Heart left ventricle (tissue), 16 donors: ENCODE results near the gene TMEM119. TPM values are rescaled to one million over a fixed set of nuclear protein-coding genes. Genes with fewer than 3 reads are reported as not detected.

Experiments used
- ATAC-seq, 4 donors: fragments of 200-7000 bp; cut with Tn5 transposase; one replicate each; pipeline ENCODE4 v1.9.1; 2020 to 2022; ENCODE audit warnings: moderate library complexity in 4 of 4, mild to moderate bottlenecking in 3 of 4, moderate number of reproducible peaks in 1 of 4
- DNase-seq, 5 donors: peaks; one replicate each; pipeline ENCODE4 v3.0.0-alpha.2; 2020
- H3K27ac ChIP-seq, 12 donors: fragments of 200-600 bp; sonication (generic) in 4 of 12; one replicate each; pipeline versions ENCODE4 v1.5.0 to v1.8.0; 2016 to 2022; ENCODE audit warnings: mild to moderate bottlenecking in 2 of 12
- H3K27me3 ChIP-seq, 9 donors: fragments of 200-600 bp; sonication (generic) in 2 of 9; one replicate each; pipeline versions ENCODE4 v1.5.1 to v1.8.0; 2016 to 2022; ENCODE audit warnings: mild to moderate bottlenecking in 3 of 9
- H3K36me3 ChIP-seq, 9 donors: fragments of 200-600 bp; sonication (generic) in 2 of 9; one replicate each; pipeline versions ENCODE4 v1.5.0 to v1.8.0; 2018 to 2022; ENCODE audit warnings: mild to moderate bottlenecking in 2 of 9
- H3K4me1 ChIP-seq, 12 donors: fragments of 200-600 bp; sonication (generic) in 4 of 12; one replicate each; pipeline versions ENCODE4 v1.5.0 to v1.8.0; 2016 to 2022; ENCODE audit warnings: mild to moderate bottlenecking in 3 of 12
- H3K4me3 ChIP-seq, 12 donors: fragments of 200-600 bp; sonication (generic) in 4 of 12; one replicate each; pipeline versions ENCODE4 v1.5.0 to v1.8.0; 2017 to 2022; ENCODE audit warnings: mild to moderate bottlenecking in 9 of 12, moderate library complexity in 4 of 12
- H3K9me3 ChIP-seq, 12 donors: fragments of 200-600 bp; sonication (generic) in 4 of 12; one replicate each; pipeline versions ENCODE4 v1.5.0 to v1.8.0; 2016 to 2022; ENCODE audit warnings: mild to moderate bottlenecking in 1 of 12
- CTCF ChIP-seq, 12 donors: fragments of 200-600 bp; sonication (generic) in 4 of 12; IDR thresholded peaks; one replicate each; pipeline versions ENCODE4 v1.5.0 to v1.8.0; 2018 to 2022; ENCODE audit warnings: antibody characterized with exemption in 12 of 12, mild to moderate bottlenecking in 5 of 12
- POLR2A ChIP-seq, 2 donors: fragments of 450-650 bp; IDR thresholded peaks; one replicate each; pipeline ENCODE4 v1.6.1; 2017; ENCODE audit warnings: antibody characterized with exemption in 2 of 2, mild to moderate bottlenecking in 2 of 2, moderate library complexity in 2 of 2
- WGBS, 4 donors: extraction: QIAGEN DNeasy Blood & Tissue Kit in 2 of 4; methylation state at CpG; one replicate each; pipeline versions ENCODE4 v1.1.5 to v1.1.7; 2013 to 2018; 5-methylcytosine and 5-hydroxymethylcytosine counted together
- intact Hi-C, 10 donors: fragments of 100-400 bp; cut with DNase I; formaldehyde crosslinking; loops; one replicate each; pipeline versions ENCODE4 v1.11.1 to v1.14.2; 2022
- polyA plus RNA-seq, 2 donors: library from polyadenylated mRNA; stranded (reverse); fragments of 200-250 nt; gene quantifications; one replicate each; pipeline ENCODE4 v1.2.3, GENCODE V29; 2013
- total RNA-seq, 9 donors: library from RNA; depleted of rRNA in 2 of 9; stranded (reverse); fragments of >200 nt in 2 of 9; fragmentation: NEBNext Ultra II Directional in 3 of 9; extraction: Animal tissue kit (Norgen Biotek cat#: 25700) in 3 of 9; gene quantifications; one replicate each; pipeline versions ENCODE4 v1.1.0 to v1.2.4, GENCODE V29; 2016 to 2023
- donor health status: ischemic (EF 13 %, LVEDD 7.1; RV severe dilation, severe dysfunction).
- donor health status: healthy with polysubstance abuse.
- donor health status: DM: no; HTN: yes; CAD: no.
- donor health status: DM: no; HTN: no; CAD: no.
- donor health status: ischemic (EF 25% LVEDD 6.9; RV normal size, moderate dysfunction).
- donor health status: ischemic (EF 25% LVEDD 5.7; RV mildly dilated, moderate dysfunction).
- donor health status: healthy.
- donor health status: DM: yes; HTN: yes; CAD: no.
- donor health status: ischemic (EF 35%, LVEDD 5.7; RV mildly dilated, moderate dysfunction).
- donor health status: nonischemic (EF 11% LVEDD 7.7; RV severe dilation, severe dysfunction).
- donor health status: DM: yes; HTN: yes; CAD: no.
- donor health status: PGD.
- donor health status: ischemic (EF 29% LVEDD 5.4; RV normal size, mild dysfunction).
- donor health status: nonischemic (EF 23%, LVEDD 6.1; RV moderate dilation, normal function).

Gene TMEM119
- total and polyA plus RNA-seq, 11 donors, result 0.19 to 11.0 (median 2.2) TPM

GRCh38 chr12:108584456-108585065 is 13.3 kb downstream of the TMEM119 start:
- 73 to 87% (median 80%) methylated on average over 3 of the region's 3 CpGs for WGBS, 4 donors
- TF ChIP-seq CTCF (IDR thresholded peaks at IDR 0.05), result no peak
- TF ChIP-seq POLR2A (IDR thresholded peaks at IDR 0.05), result no peak
- DNase-seq (no peak), ATAC-seq (no peak)
- H3K27me3 ChIP-seq, result no peaks in the 10 kb centered on the region
- no peaks in the 10 kb centered on the region for H3K36me3 ChIP-seq
- no peaks in the 10 kb centered on the region for H3K9me3 ChIP-seq
- H3K27ac ChIP-seq, result peak overlapping the region in 1 of 12 donors; percentile 7
- H3K4me3 ChIP-seq, result no peak overlapping the region
- intact Hi-C loops, result no loop called here
- peaks cover 0 to 28% (median 0%) of the 10 kb centered on the region in 12 donors for H3K4me1 ChIP-seq

- peak in 1 of 5 donors; percentile 25 for DNase-seq
- no peaks in the 10 kb centered on the region for H3K27me3 ChIP-seq
- peaks cover 0 to 25% (median 0%) of the 10 kb centered on the region in 12 donors for H3K4me1 ChIP-seq
- WGBS, 4 donors, result 50 to 60% (median 55%) methylated on average over 7 of the region's 7 CpGs
- peak overlapping the region in 1 of 12 donors; percentile 7 for H3K27ac ChIP-seq
- intact Hi-C loops, result no loop called here
- no peaks in the 10 kb centered on the region for H3K36me3 ChIP-seq
- no peaks in the 10 kb centered on the region for H3K9me3 ChIP-seq
- no peak overlapping the region for H3K4me3 ChIP-seq
- peak in 1 of 4 donors; percentile 15 for ATAC-seq
- TF ChIP-seq CTCF (IDR thresholded peaks at IDR 0.05), result no peak
These were observed 13.9 kb downstream of the TMEM119 start for GRCh38 chr12:108583991-108584390.

GRCh38 chr12:108582978-108583770 is 14.7 kb downstream of the TMEM119 start:
- Histone ChIP-seq H3K36me3 (no peaks in the 10 kb centered on the region), H3K4me3 (no peak overlapping the region), H3K27me3 (no peaks in the 10 kb centered on the region), H3K27ac (no peak overlapping the region), H3K9me3 (no peaks in the 10 kb centered on the region), H3K4me1 (peaks cover 0 to 25% (median 0%) of the 10 kb centered on the region in 12 donors)
- intact Hi-C loops, result no loop called here
- DNase-seq, result peak in 1 of 5 donors; percentile 20
- no peak for ATAC-seq
- 76 to 83% (median 78%) methylated on average over 9 to 10 of the region's 10 CpGs for WGBS, 4 donors
- TF ChIP-seq CTCF (IDR thresholded peaks at IDR 0.05), result no peak
- TF ChIP-seq POLR2A (IDR thresholded peaks at IDR 0.05), result no peak

- no peak for ATAC-seq
- no peaks in the 10 kb centered on the region for H3K9me3 ChIP-seq
- H3K4me3 ChIP-seq, result no peak overlapping the region
- H3K27me3 ChIP-seq, result no peaks in the 10 kb centered on the region
- WGBS, 4 donors, result 88 to 93% (median 89%) methylated on average over 9 of the region's 9 CpGs
- TF ChIP-seq POLR2A (IDR thresholded peaks at IDR 0.05) (no peak), CTCF (IDR thresholded peaks at IDR 0.05) (no peak)
- no peaks in the 10 kb centered on the region for H3K36me3 ChIP-seq
- intact Hi-C loops, result no loop called here
- peaks cover 0 to 22% (median 0%) of the 10 kb centered on the region in 12 donors for H3K4me1 ChIP-seq
- DNase-seq, result peak in 1 of 5 donors; percentile 17
- no peak overlapping the region for H3K27ac ChIP-seq
These were observed 15.4 kb downstream of the TMEM119 start for GRCh38 chr12:108582509-108582908.
